Measurements from ENCODE around the gene RIPPLY2. TPM values are rescaled to one million over a fixed set of nuclear protein-coding genes. Genes with fewer than 3 reads are reported as not detected.

RIPPLY2 gene
- total RNA-seq, 1 donor from 2014 or later: not detected

GRCh38 chr6:83905648-83906047 is 52.5 kb downstream of the RIPPLY2 start:
- H3K4me1 ChIP-seq: no peaks in the 10 kb centered on the region
- no peaks in the 10 kb centered on the region for H3K27me3 ChIP-seq (ENCODE audit: low read depth)
- no peak overlapping the region for H3K27ac ChIP-seq (replicated peaks)
- DNase-seq: no peak
- no peak overlapping the region for H3K4me3 ChIP-seq
- intact Hi-C loops (cut with micrococcal nuclease): no loop called here
- peaks cover 46% of the 10 kb centered on the region for H3K9me3 ChIP-seq (replicated peaks)
- peaks cover 5% of the 10 kb centered on the region for H3K36me3 ChIP-seq
- no peak for TF ChIP-seq CTCF (IDR thresholded peaks at IDR 0.05; ENCODE audit: borderline replicate concordance)

Other genes with a start within 250 kb of the RIPPLY2 start
- gene SNAP91, start 144.3 kb upstream of the RIPPLY2 start, total RNA-seq: 2.6 TPM
- gene CYB5R4, start 6.3 kb downstream of the RIPPLY2 start, total RNA-seq: 14.5 TPM
- 0.16 TPM for gene MRAP2, start 180.4 kb downstream of the RIPPLY2 start, total RNA-seq